Measurements from ENCODE around the gene CMTM3.

Gene CMTM3

DNA sequence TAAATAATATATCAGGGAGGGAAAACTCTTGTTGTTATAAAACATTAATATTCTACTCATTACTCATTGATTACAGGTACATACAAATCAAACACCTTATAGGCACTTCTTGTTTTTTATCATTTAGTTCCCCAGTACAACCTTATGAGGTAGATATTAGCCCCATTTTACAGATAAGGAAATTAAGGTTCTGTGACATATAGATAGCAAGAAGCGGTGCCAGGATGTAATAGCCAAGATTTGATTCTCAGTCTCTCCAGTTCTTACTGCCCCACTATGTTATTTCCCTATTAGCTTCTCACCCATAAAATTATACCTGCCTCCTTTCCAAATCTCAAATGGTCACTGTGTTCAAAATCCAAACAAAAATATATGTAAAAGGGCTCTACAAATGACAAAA is 36.9 kb downstream of the CMTM3 start:
- H3K27ac ChIP-seq (replicated peaks), result no peak overlapping the region

GRCh38 chr16:66647866-66648265 is 43.4 kb downstream of the CMTM3 start:
- Histone ChIP-seq H3K27ac (replicated peaks) (no peak overlapping the region), H3K27me3 (ENCODE audit: insufficient read depth, poor library complexity, severe bottlenecking) (no peaks in the 10 kb centered on the region), H3K4me3 (replicated peaks; ENCODE audit: insufficient read depth, low read length) (no peak overlapping the region)
- DNase-seq (ENCODE audit: low read depth in 1 of 2, low spot score in 1 of 2), result no peak
- TF ChIP-seq GABPA (IDR thresholded peaks at IDR 0.05; ENCODE audit: low read depth) (no peak), POLR2AphosphoS5 (IDR thresholded peaks at IDR 0.05; ENCODE audit: low read depth) (no peak), CTCF (IDR thresholded peaks at IDR 0.05; ENCODE audit: insufficient read depth, low read length) (no peak), SPI1 (IDR thresholded peaks at IDR 0.05; ENCODE audit: borderline replicate concordance, low read depth) (no peak)
- TF ChIP-seq, protein P1, sequence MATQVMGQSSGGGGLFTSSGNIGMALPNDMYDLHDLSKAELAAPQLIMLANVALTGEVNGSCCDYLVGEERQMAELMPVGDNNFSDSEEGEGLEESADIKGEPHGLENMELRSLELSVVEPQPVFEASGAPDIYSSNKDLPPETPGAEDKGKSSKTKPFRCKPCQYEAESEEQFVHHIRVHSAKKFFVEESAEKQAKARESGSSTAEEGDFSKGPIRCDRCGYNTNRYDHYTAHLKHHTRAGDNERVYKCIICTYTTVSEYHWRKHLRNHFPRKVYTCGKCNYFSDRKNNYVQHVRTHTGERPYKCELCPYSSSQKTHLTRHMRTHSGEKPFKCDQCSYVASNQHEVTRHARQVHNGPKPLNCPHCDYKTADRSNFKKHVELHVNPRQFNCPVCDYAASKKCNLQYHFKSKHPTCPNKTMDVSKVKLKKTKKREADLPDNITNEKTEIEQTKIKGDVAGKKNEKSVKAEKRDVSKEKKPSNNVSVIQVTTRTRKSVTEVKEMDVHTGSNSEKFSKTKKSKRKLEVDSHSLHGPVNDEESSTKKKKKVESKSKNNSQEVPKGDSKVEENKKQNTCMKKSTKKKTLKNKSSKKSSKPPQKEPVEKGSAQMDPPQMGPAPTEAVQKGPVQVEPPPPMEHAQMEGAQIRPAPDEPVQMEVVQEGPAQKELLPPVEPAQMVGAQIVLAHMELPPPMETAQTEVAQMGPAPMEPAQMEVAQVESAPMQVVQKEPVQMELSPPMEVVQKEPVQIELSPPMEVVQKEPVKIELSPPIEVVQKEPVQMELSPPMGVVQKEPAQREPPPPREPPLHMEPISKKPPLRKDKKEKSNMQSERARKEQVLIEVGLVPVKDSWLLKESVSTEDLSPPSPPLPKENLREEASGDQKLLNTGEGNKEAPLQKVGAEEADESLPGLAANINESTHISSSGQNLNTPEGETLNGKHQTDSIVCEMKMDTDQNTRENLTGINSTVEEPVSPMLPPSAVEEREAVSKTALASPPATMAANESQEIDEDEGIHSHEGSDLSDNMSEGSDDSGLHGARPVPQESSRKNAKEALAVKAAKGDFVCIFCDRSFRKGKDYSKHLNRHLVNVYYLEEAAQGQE (IDR thresholded peaks at IDR 0.05; ENCODE audit: insufficient replicate concordance, low read depth), result no peak

More for the DNA sequence above, 36.9 kb downstream of the CMTM3 start:
- Histone ChIP-seq H3K4me3 (replicated peaks; ENCODE audit: insufficient read depth, low read length) (no peak overlapping the region), H3K27me3 (ENCODE audit: insufficient read depth, poor library complexity, severe bottlenecking) (no peaks in the 10 kb centered on the region)
- DNase-seq (ENCODE audit: low read depth in 1 of 2, low spot score in 1 of 2), result no peak
- no peak for TF ChIP-seq GABPA (IDR thresholded peaks at IDR 0.05; ENCODE audit: low read depth)
- no peak for TF ChIP-seq CTCF (IDR thresholded peaks at IDR 0.05; ENCODE audit: insufficient read depth, low read length)
- no peak for TF ChIP-seq POLR2AphosphoS5 (IDR thresholded peaks at IDR 0.05; ENCODE audit: low read depth)
- TF ChIP-seq, protein P1 (IDR thresholded peaks at IDR 0.05; ENCODE audit: insufficient replicate concordance, low read depth), result no peak
- no peak for TF ChIP-seq SPI1 (IDR thresholded peaks at IDR 0.05; ENCODE audit: borderline replicate concordance, low read depth)

DNA sequence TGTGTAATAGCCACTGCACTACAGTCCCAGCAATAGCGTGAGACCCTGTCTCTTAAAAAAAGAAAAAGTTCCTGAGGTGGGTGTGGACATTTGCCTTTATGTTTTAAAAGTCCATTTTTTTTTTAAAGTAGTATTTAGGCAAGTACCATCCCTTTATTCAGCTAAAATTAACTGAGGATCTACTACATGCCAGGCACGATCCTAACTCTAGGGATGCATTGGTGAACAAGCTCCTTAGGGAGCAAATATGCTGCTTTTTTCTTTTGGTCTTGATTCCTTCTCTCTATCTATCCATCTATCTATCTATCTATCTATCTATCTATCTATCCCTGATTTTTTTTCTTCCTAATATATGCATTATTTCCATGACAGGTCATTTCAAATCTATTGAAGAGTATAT is 44.7 kb downstream of the CMTM3 start:
- no peak for DNase-seq (ENCODE audit: low read depth in 1 of 2, low spot score in 1 of 2)
- Histone ChIP-seq H3K4me3 (replicated peaks; ENCODE audit: insufficient read depth, low read length) (no peak overlapping the region), H3K27me3 (ENCODE audit: insufficient read depth, poor library complexity, severe bottlenecking) (no peaks in the 10 kb centered on the region), H3K27ac (replicated peaks) (no peak overlapping the region)
- TF ChIP-seq SPI1 (IDR thresholded peaks at IDR 0.05; ENCODE audit: borderline replicate concordance, low read depth), result no peak
- TF ChIP-seq GABPA (IDR thresholded peaks at IDR 0.05; ENCODE audit: low read depth), result no peak
- TF ChIP-seq, protein P1 (IDR thresholded peaks at IDR 0.05; ENCODE audit: insufficient replicate concordance, low read depth), result no peak
- no peak for TF ChIP-seq CTCF (IDR thresholded peaks at IDR 0.05; ENCODE audit: insufficient read depth, low read length)
- TF ChIP-seq POLR2AphosphoS5 (IDR thresholded peaks at IDR 0.05; ENCODE audit: low read depth), result no peak

All from HL-60 (cell line).